OCI-LY7 (cell line): ENCODE results near the gene RASGRP4.

Experiments
- EZH2phosphoT487 ChIP-seq: fragments of 200-600 bp; sonication (generic); IDR thresholded peaks from 2 replicates; pipeline ENCODE4 v1.6.1; 2018; ENCODE audit warnings: low read depth, borderline replicate concordance, mild to moderate bottlenecking, mixed run types, antibody characterized with exemption, low read length, moderate library complexity, mixed read lengths
- TF ChIP-seq, protein P1 (sequence below): fragments of 200-600 bp; sonication (generic); conservative IDR thresholded peaks from 2 replicates; pipeline ENCODE4 v1.5.1; 2014; ENCODE audit warnings: mild to moderate bottlenecking, antibody characterized with exemption, low read length, moderate library complexity, mixed read lengths

DNA sequence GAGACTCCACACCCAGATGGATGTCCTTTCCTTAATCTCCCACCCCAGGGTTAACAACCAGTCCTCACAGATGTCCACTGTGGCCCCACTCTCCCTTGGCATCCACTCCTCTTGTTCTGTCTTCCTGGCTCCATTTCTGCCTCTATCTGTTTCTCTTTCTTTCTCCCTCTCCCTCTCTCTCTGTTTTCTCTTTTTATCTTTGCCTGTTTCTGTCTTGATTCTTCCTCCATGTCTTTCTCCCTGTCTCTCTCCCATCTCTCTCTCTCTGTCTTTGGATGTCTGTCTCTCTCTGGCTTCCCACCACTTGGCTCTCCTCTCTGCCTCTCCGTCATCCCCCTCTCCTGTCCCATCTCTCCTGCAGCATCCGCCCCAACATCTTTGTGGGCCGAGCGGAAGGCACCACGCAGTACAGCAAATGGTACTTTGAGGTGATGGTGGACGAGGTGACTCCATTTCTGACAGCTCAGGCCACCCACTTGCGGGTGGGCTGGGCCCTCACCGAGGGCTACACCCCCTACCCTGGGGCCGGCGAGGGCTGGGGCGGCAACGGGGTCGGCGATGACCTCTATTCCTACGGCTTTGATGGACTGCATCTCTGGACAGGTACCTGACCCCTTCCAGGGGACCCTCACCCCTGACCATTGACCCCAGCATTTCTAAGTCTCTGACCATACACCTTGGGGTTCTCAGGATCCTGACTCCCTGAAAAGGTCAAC, 31.8 kb upstream of the RASGRP4 start:
- TF ChIP-seq, protein P1, sequence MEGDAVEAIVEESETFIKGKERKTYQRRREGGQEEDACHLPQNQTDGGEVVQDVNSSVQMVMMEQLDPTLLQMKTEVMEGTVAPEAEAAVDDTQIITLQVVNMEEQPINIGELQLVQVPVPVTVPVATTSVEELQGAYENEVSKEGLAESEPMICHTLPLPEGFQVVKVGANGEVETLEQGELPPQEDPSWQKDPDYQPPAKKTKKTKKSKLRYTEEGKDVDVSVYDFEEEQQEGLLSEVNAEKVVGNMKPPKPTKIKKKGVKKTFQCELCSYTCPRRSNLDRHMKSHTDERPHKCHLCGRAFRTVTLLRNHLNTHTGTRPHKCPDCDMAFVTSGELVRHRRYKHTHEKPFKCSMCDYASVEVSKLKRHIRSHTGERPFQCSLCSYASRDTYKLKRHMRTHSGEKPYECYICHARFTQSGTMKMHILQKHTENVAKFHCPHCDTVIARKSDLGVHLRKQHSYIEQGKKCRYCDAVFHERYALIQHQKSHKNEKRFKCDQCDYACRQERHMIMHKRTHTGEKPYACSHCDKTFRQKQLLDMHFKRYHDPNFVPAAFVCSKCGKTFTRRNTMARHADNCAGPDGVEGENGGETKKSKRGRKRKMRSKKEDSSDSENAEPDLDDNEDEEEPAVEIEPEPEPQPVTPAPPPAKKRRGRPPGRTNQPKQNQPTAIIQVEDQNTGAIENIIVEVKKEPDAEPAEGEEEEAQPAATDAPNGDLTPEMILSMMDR, result no peak
- no peak for TF ChIP-seq EZH2phosphoT487
